Mesothelial cell of epicardium (in vitro differentiated cells): ENCODE results near the gene SOCS3. TPM values are rescaled to one million over a fixed set of nuclear protein-coding genes. Genes with fewer than 3 reads are reported as not detected.

Experiments
- DNase-seq, 2 experiments: peaks; one replicate each; pipeline ENCODE4 v3.0.0; 2021; ENCODE audit warnings: low spot score in 2 of 2; ENCODE audit not compliant: unreplicated experiment in 2 of 2
- H3K27ac Mint-ChIP-seq: 2 replicates; pipeline ENCODE4 v1.8.0; 2021; ENCODE audit warnings: mixed read lengths
- H3K27me3 Mint-ChIP-seq: 2 replicates; pipeline ENCODE4 v1.8.0; 2021; ENCODE audit warnings: low read depth, mixed read lengths
- H3K36me3 Mint-ChIP-seq: 2 replicates; pipeline ENCODE4 v1.8.0; 2021; ENCODE audit warnings: mixed read lengths
- H3K4me1 Mint-ChIP-seq: 2 replicates; pipeline ENCODE4 v1.8.0; 2021; ENCODE audit warnings: mixed read lengths
- H3K4me3 Mint-ChIP-seq: 2 replicates; pipeline ENCODE4 v1.8.0; 2021; ENCODE audit warnings: mild to moderate bottlenecking, moderate library complexity, mixed read lengths
- H3K9me3 Mint-ChIP-seq: 2 replicates; pipeline ENCODE4 v1.8.0; 2021; ENCODE audit warnings: mixed read lengths
- CTCF ChIP-seq: fragments of 200-600 bp; sonication (generic); IDR thresholded peaks from one replicate; pipeline ENCODE4 v1.5.0; 2021; ENCODE audit warnings: antibody characterized with exemption; ENCODE audit not compliant: unreplicated experiment
- total RNA-seq: library from RNA; stranded (reverse); gene quantifications from 3 replicates; pipeline ENCODE4 v1.2.1, GENCODE V29; 2021

Gene SOCS3
- total RNA-seq, 1 donor from 2014 or later, result 45.7 TPM

- DNase-seq, result no peak
- Mint-ChIP-seq H3K27ac (peak overlapping the region; percentile 6), H3K4me3 (peak overlapping the region; percentile 3), H3K36me3 (no peaks in the 10 kb centered on the region), H3K27me3 (no peaks in the 10 kb centered on the region), H3K4me1 (peaks cover 44% of the 10 kb centered on the region), H3K9me3 (no peaks in the 10 kb centered on the region)
- TF ChIP-seq CTCF, result no peak
Observed at GRCh38 chr17:78381601-78382232, 21.8 kb upstream of the SOCS3 start.

DNA sequence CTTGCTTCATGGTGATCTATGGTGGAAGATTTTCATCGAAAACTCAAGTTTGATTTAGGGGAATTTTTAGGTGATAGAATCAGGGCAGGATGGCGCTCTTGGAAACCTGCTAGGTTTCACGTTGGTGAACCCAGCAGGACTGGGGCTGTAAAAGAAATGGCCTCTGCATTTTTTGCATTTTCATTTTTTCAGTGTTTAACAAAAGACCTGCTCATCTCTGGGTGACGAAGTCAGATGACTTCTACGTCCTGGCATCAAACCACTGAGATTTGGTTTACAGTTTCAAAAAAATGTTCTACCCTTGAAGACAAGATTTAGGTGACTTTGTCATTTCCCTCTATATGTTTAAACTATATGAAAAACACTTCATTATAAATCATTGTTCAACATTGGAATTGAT lies 20.5 kb upstream of the SOCS3 start:
- no peaks in the 10 kb centered on the region for H3K36me3 Mint-ChIP-seq
- H3K9me3 Mint-ChIP-seq, result no peaks in the 10 kb centered on the region
- peaks cover 49% of the 10 kb centered on the region for H3K4me1 Mint-ChIP-seq
- H3K27ac Mint-ChIP-seq, result peak overlapping the region; percentile 20
- DNase-seq, result no peak
- no peaks in the 10 kb centered on the region for H3K27me3 Mint-ChIP-seq
- TF ChIP-seq CTCF, result no peak
- peak overlapping the region; percentile 94 for H3K4me3 Mint-ChIP-seq

GRCh38 chr17:78379131-78379491 lies 19.2 kb upstream of the SOCS3 start:
- Mint-ChIP-seq H3K27me3 (no peaks in the 10 kb centered on the region), H3K9me3 (no peaks in the 10 kb centered on the region), H3K4me3 (peak overlapping the region; percentile 94), H3K36me3 (no peaks in the 10 kb centered on the region), H3K4me1 (peaks cover 57% of the 10 kb centered on the region), H3K27ac (peak overlapping the region; percentile 96)
- no peak for TF ChIP-seq CTCF
- no peak for DNase-seq

DNA sequence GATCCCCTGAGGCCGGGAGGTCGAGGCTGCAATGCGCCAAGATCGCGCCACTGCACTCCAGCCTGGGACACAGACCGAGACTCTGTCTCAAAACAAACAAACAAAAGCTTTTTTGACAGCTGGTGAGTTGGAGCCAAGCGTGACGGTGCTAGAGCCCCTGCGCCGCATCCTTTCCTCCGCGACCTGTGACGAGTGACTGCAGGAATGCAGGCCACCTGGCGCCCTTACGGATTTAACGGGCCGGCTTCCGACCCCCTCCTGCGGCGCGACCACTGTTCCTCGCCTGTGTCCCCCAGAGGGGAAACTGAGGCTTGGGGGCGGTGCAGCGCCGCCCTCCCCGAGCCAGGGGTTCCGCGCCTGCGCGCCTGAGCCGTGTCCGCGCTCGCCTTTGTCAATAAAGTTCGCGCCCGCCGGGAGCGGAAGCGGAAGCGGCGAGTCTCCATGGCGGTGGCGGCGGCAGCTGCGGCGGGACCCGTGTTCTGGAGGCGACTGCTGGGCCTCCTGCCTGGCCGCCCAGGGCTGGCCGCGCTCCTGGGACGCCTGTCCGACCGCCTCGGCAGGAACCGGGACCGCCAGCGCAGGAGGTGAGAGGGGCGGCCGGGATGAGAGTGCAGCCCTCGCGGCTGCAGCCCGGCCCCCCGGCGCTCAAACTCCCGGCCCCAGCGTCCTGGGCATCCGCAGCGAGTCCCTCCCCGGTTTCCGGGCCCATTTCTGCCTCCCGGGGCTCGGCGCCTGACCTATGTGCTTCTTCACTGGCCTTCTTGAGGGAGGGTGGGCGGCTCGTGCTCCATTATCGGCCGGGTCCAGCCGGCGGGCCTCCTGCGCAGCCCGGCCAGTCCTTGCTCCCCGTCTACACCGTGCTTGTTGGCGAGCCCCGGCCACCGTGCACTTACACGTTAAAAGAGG lies 18.6 kb upstream of the SOCS3 start, which contains the start of gene PGS1:
Gene PGS1, plus strand, starts transcription at position 425 of the 906 bp plus-strand sequence. Its CDS starts 17 bp downstream, at position 442.
- Mint-ChIP-seq H3K27me3 (no peaks in the 10 kb centered on the region), H3K9me3 (no peaks in the 10 kb centered on the region), H3K4me1 (peaks cover 56% of the 10 kb centered on the region), H3K36me3 (no peaks in the 10 kb centered on the region), H3K27ac (peak within 1 kb of the TSS; percentile 96), H3K4me3 (peak within 1 kb of the TSS; percentile 94)
- DNase-seq, result peak in 1 of 2 experiments; percentile 81
- TF ChIP-seq CTCF, result no peak

GRCh38 chr17:78377858-78378224 lies 18.0 kb upstream of the SOCS3 start:
- H3K27ac Mint-ChIP-seq, result peak overlapping the region; percentile 69

More at GRCh38 chr17:78377858-78378224, 18.0 kb upstream of the SOCS3 start:
- Mint-ChIP-seq H3K27me3 (no peaks in the 10 kb centered on the region), H3K4me3 (peak overlapping the region; percentile 94), H3K9me3 (no peaks in the 10 kb centered on the region), H3K36me3 (no peaks in the 10 kb centered on the region), H3K4me1 (peaks cover 59% of the 10 kb centered on the region)
- no peak for DNase-seq
- TF ChIP-seq CTCF, result no peak
